HG03025 (cell line): ENCODE data around the gene SLC6A17.

Source experiments
- ATAC-seq: cut with Tn5 transposase; IDR thresholded peaks from one replicate; pipeline ENCODE4 v1.9.1; 2021; ENCODE audit warnings: mild to moderate bottlenecking, moderate library complexity; ENCODE audit not compliant: unreplicated experiment, low FRiP score

The SLC6A17 gene

DNA sequence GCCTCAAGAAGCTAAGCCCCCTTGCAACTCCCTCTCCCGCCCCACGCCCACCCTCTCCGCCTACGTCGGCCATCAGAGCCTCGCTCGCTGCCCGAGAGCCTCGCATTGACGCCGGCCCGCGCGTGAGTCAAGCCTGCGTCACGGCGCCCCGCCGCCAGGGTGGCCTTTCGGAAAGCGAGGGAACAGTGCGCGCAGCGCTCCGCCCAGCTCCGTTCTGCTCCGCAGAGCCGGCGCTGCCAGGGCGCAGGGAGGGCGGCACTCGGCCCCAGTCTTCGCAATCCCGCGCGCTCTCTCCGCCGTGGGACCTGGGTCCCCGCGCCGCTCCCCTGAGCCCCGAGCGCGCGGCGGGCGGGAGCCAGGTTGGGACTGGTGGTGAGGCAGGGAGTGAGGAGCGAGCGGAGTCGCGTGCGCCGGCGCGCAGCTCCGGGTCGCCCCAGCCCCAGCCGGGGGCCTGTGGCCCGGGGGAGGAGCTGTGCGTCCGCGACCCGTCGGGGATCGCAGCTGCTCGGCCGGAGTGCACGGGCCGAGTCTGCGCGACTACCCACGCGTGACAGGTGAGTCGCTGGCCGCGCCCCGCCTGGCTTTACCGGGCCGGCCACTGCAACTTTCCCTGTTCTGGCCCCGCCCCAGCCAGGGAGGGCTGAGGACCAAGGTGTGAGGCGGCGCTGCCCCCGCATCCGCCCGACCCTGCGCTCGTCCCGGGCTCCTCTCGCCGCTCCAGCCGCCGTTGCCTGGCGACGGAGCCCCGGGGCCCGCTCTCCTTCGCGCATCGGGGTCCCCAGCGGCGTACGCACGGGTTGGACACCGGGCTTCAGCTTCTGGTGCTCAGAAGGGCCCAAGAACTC, at the start of gene SLC6A17:
SLC6A17 (plus strand) TSS at position 165 of the 845 bp plus-strand sequence. CDS start 16,436 bp downstream, outside the sequence.
- no peak for ATAC-seq

DNA sequence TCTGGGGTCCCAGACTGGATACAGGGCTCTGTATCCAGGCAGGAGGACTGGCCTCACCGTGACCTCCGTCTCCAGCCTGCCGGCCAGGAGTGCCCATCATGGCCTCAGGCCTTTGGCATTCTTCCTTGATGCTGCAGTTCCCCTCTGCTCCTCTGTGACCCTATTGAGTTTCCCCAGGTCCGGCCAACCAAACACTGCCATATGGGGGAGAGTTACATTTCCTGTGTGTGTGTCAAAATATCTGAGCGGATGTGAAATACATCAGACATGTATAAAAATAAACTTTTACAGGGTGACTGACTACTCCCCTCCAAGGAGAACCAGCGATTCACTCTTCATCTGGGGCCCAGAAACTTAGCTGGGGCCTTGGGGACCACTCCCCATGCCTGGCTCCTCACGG, 48.2 kb upstream of the SLC6A17 start:
- no peak for ATAC-seq

DNA sequence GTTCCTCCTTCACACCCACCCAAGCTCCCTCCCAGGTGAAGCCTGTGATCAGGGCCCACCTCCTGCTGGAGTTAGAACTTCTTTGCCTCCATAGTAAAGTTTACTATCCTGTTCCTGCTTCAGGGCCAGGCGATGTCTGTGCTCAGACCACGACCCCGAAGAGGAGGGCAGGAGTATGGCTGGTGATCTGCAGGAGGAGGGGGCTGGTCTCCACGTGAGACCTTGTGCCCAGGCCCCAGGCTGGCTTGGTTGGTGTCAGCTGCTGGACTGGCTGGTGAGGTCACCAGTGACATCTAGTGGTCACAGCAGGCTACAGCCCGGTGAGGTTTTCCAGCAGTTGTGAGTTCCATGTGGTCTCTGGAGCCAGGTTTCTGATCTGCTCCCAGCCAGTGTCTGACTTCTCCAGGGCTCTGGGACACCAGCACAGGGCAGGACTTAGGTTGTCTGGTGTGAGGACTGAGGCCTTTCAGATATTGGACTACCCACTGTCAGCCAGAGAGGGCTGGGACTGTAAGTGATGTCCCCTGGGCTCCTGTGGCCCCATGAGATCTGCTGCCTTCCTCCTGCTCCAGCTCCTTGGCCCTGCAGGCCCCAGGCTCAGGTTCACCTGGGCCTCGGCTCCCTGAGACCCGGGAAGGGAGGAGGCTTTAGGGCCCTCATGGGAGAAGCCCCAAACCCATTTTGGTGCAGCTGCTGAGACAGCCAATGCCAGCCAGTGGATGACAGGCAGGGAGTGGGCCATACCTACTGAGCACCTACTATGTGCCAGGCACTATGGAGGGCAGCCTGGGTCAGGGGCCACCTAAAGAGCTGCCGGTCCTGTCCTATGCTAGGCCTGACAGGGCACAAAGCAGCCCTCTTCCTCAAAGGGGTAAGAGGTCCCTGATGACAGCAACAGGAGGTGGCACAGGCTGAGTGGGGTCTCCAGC, 44.0 kb upstream of the SLC6A17 start:
- ATAC-seq = no peak

DNA sequence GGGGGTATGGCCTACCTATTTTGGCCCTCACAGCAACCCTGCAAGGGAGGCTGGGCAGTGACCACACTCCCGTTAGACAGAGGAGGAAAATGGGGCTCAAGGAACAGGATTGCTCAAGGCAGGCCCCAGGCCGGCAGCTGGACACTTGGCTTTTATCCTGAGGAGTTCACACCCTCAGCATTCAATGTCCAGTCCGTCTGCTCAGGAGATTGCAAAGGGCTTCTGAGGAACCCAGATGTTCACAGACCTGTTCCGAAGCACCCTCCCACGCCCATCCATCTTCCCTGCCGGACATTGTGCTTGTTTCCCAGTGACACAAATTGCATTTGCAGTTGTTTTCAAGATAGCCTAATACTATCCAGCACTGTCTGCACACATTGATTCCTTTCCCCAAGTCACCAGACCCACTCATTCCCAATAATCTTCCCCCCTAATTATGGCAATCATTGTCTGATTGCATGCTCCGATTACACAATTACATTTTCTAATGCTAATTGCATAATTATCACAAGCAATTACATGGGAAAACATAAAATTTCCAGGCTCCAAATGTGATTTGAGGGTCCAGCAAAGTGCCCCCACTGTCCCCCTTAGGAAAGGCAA, 42.3 kb upstream of the SLC6A17 start:
- no peak for ATAC-seq

DNA sequence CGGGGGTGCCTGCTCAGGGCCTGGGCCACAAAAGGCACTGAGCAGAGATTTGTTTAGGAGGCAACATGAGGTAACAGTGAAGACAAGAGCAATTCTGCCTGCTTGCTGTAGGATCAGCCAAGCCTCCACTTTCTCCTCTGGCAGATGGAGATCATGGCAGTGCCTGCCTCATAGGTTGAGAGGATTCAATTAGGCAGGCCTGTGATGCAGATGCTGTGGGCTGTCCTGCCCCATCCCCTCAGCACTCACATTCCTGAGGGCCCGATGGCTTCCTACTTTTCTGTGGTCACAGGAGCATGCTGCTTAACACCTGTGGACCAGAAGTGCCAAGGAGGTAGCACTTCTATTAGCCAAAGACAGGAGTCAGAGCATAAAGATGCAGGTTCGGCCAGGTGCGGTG, 39.2 kb upstream of the SLC6A17 start:
- no peak for ATAC-seq

DNA sequence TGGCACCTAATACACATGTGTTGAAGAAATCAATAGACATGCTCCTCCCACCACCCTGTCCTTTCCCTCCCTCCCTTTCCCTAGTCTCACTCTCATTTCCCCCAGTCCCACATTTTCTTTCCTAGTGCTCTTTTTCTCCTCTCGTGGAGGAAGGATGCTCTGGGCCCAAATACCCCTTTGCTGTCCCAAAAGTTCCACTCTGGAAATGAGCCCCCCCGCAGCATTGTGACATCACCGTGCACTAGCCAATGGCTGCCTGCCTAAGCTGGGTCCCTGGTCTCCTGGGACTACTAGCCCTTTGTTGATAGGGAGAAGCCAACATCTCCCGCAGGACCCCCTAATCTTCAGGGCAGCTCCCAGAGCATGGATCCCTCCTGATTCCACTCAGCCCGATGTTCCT, 38.2 kb upstream of the SLC6A17 start, which contains the start of gene UBL4B:
UBL4B (plus strand) TSS at position 301 of the 400 bp plus-strand sequence; CDS start at position 393, 92 bp downstream.
- no peak for ATAC-seq

DNA sequence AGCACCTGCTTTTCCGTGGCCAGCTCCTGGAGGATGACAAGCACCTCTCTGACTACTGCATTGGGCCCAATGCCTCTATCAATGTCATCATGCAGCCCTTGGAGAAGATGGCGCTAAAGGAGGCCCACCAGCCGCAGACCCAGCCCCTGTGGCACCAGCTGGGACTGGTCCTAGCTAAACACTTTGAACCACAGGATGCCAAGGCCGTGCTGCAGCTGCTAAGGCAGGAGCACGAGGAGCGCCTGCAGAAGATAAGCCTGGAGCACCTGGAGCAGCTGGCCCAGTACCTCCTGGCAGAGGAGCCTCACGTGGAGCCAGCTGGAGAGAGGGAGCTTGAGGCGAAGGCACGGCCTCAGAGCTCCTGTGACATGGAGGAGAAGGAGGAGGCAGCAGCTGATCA, 37.6 kb upstream of the SLC6A17 start:
- no peak for ATAC-seq

DNA sequence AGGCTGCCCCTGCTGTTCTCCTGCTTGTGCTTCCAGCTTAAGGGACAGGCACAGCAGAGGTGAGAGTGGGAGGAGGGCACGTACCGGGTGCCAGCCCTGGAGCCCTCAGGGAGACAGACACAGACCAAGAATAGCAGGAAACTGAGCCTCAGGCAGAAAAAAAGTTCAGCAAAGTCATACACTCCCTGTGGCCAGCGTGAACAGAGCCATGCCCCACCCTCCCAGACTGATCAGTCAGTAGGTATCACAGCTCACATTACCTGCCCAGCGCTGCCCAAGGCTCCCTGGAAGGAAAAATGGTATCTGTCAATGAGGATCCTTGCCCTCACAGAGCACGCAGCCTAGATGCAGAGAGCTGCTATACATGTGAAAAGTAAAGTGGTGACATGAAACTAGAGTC, 36.7 kb upstream of the SLC6A17 start:
- ATAC-seq = no peak

DNA sequence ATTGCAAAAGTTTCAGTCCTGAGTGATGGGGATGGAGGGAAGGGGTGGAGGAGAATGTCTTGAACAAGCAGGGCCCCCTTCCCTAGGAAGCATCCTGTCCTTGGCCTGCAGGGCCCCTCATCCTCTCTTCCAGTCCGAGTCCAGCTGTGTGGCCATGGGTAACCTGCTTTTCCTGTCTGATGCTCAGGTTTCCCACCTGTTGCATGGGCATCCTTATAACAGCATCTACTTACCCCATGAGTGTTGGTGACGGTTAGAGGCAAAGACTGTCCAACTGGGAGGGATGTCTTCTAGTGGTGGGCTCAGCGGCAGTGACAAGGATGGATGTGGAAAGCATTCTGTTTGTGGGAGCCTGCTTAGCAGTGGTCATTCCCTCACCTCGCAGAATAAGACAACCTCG, 36.1 kb upstream of the SLC6A17 start:
- ATAC-seq = no peak

DNA sequence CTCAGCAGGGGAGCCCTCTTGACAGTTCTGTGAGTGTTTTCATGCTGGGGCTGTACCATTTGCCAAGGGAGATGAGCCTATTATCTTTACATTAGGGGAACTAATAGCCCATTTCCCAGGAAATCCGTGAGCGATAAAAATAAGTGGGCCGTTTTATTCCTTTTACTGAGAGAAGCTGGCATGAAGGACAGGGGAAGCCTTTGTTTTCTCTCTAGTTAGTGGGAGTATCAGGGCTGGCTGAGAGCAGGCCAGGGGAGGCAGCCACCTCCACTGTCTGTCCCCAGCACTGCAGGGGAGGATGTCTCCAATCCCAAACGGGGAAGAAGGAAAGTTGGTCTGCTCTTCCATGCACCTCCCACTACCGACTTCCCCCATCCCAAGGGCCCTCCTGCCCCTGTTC, 35.5 kb upstream of the SLC6A17 start:
- no peak for ATAC-seq

DNA sequence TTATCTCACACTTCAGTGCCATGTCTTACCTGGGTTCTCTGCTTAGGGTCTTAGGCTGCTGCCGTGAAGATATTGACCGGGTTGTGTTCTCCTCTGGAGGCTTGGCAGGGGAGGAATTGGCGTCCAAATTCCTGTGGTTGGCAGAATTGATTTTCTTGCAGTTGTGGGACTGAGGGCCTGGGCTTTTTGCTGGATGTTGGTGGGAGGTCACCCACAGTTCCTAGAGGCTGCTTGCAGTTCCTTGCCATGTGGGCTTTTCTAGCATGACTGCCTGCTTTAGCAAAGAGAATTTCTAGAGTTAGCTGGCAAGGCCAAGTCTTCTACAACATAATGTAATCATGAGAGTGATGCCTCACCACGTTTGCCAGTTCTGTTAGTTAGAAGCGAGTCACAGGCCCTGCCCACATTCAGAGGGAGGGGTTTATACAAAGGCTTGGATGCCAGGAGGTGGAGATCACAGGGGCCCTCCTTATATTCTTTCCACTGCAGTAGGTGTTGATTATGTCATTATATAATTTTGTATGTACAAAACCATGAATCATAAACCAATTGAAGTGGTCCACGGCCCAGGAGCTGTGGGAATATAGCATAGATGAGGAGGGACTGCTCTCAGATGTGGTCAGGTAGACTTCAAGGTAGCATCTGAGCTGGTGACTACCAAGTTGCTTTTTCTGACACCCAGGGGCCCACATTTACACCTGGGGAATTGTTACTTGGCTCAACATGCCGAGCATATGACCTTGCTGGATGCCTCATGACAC, 31.5 kb upstream of the SLC6A17 start:
- no peak for ATAC-seq

DNA sequence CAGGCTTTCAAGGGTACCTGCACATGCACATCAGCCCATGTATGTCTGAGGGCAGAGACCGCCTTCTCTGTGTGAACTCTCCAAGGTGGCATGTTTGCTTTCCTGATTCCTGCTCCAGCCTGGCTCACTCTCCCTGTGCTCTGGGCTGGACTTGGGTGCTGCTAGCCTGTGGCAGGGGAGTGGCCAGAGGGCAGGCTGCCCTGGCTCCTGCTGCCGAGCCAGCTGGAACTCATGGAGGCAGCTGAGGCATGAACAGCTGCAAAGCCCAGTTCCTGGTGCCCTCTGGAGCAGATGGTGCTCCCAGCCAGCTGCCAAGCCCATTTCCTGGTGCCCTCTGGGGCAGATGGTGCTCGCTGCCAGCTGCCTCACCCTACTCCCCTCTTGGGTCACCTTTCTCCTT, 30.5 kb upstream of the SLC6A17 start:
- no peak for ATAC-seq

DNA sequence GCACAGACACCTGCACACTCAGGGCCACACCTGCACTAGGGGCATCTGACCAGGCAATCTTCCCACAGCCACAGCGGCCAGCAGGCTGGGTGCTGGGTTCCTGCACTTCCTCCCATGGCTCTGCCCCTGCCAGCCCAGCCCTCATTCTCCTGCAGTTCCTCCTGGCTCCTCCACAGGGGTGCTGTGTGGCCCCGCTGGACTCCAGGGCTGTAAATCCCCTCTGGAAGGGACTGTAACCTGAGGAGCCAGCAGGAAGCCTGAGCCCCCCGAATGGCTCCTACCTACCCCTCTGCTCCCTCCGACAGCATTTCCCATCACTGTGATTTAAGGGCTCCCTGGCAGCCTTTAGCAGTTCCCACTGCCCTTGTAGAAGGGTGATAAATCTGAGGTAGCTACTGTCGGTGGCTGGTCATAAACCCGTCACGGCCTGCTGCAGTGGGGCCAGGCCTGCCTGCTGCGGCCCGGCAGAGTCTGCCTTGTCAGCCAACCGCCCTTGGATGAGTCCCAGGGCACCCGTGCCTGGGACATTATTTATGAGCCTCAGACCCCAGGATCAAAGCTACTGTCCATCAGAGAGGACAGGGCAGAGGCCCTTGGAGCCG, 29.2 kb upstream of the SLC6A17 start:
- no peak for ATAC-seq

DNA sequence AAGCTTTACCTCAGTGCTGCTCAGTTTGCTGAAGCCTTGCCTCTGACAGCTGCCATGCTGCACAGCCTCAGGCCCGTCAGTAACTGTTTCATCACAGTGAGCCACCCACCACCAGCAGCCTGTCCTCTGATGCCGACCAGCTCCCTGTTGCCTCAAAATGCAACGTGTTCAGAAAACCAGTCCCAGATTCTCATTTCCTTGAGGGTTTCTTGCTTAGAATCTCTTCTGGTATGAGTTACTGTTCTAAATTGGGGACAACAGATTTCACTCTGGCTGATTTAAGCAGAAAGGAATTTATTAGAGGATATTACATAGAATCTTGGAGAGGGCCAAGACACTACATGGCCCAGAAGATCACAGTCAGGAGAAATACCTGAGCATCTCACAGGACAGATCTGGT, 27.1 kb upstream of the SLC6A17 start:
- no peak for ATAC-seq

DNA sequence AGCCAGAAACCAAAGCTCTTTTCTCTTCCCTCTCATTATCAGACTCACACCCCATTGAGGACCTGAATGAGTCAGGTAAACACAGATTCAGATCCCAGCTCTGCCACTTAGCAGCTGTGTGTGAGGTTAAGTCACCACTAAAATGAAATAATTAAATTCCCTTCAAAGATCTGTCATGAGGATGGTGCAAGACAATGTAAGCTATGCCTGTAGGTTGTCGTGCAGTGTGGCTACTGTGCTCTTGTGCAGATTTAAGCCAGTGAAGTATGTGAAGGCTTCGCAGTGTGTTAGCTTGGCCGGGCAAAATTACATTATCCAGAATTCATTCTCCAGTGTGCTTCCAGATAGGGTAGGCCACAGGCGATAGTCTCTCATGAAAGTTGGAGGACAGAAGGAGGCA, 24.5 kb upstream of the SLC6A17 start:
- no peak for ATAC-seq

DNA sequence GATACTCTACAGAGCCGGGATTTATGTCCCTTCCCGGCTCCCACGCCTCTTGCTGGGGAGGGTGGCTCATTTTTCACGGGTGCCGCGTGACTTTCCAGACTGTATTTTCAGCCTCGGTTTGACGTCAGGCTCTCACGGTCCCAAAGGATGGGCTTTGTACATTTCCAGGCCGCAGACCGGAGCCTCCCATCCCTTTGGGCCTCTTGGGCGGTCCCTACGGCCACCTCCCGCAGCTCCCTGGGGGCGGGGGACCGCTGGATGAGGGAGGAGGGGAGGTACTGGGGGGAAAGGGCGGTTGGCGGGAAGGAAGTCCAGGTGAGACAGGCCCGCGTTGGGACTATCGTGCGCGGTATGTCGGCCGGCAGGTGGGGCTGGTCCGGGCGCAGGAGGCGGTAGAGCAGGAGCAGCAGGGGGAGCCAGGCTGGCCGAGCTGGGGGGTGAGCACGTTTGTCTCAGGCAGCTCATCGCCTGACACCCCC, 20.1 kb upstream of the SLC6A17 start:
- no peak for ATAC-seq

DNA sequence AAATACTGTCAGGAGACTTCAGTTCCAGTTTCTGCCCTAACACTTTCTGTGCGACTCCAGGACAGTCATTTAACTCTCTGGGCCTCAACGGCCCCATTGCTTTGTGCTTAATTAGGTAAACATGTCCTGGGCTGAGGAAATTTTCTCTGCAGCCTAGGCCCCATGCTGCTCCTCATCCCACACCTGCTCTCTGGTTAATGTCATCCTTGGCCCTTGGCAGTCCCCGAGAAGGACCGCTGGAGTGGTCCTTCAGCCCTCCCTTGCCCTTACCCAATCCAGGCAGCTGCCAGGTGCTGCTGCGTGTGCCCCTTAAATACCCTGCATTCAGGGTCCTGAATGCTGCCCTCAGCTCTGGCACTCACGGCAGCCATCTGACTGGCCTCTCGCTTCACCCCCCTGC, 19.3 kb upstream of the SLC6A17 start:
- no peak for ATAC-seq

DNA sequence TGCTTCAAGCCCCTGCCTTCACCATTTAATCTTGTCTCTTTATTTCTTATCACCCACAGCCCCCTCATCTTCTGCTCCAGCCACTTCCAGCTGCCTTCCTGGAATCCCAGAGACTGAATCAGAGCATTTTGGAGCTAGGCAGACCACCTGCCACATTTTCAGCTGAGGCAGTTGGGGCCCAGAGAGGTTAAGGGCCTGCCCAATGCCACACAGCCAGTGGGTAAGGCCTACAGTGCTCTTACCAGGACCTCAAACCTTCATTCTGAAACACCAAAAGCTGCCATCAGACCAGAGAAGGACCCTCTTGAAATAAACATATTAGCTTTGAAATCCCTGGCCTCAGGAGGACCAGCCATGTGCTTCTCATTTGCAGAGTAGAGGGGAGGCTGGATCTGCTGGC, 17.6 kb upstream of the SLC6A17 start:
- no peak for ATAC-seq

DNA sequence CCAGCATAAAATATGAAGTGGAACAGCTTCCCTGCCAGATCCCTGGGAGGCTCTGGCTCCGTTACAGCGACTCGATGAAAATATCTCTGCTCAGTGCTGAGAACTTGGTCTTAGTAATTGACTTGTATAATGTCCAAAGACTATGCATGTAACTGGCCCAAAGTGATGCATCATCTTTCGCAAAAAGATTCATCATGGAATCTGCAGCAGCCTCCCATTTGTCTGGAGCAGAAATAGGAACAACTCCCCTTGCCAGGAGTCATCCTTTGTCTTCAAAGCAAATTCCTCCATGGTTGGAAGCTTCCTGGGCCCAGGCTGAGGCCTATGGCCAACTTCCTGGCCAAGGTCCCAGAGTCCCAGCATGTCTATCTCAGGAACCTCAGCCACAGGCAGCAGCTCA, 16.9 kb upstream of the SLC6A17 start:
- ATAC-seq = no peak
